ENCODE data around the gene MORN1. TPM values are rescaled to one million over a fixed set of nuclear protein-coding genes. Genes with fewer than 3 reads are reported as not detected.

Gene MORN1
- total and polyA plus RNA-seq, 10 of the 15 experiments (the other 5 are each of a cell fraction or from before 2014, with no cell fraction given): 0.76 to 7.9 (median 5.5) TPM

GRCh38 chr1:2330035-2330434, 61.3 kb downstream of the MORN1 start (continued):
- TF ChIP-seq ZBTB11 (CRISPR knock-in tag; IDR thresholded peaks at IDR 0.05): no peak
- no peak for TF ChIP-seq SRF (IDR thresholded peaks at IDR 0.05; ENCODE audit: low read depth in 2 of 2, low read length in 2 of 2)
- TF ChIP-seq WRNIP1 (IDR thresholded peaks at IDR 0.05; ENCODE audit: borderline replicate concordance, low read depth, low read length): no peak
- TF ChIP-seq HDAC2 (IDR thresholded peaks at IDR 0.05): no peak
- no peak for TF ChIP-seq TBL1XR1 (IDR thresholded peaks at IDR 0.05; ENCODE audit: low read depth, low read length)
- no peak for TF ChIP-seq EED (IDR thresholded peaks at IDR 0.05; ENCODE audit: low read depth)

GRCh38 chr1:2328676-2329455, 62.5 kb downstream of the MORN1 start:
- BruUV-seq (replicated peaks): no TSS peak
- H3K27me3 ChIP-seq (replicated peaks in 1 of 2; ENCODE audit: control insufficient read depth in 2 of 2, insufficient read depth in 2 of 2, low read length in 1 of 2): no peaks in the 10 kb centered on the region
- no peaks in the 10 kb centered on the region; the same call in 2 of the 3 replicates for H3K9me3 ChIP-seq (replicated peaks; ENCODE audit: control insufficient read depth, insufficient read depth, low read length)
- H3K4me1 ChIP-seq (ENCODE audit: control insufficient read depth, insufficient read depth, low read length): no peaks in the 10 kb centered on the region
- no peak overlapping the region for H3K4me2 ChIP-seq (ENCODE audit: control insufficient read depth, insufficient read depth)
- WGBS (ENCODE audit: insufficient coverage, insufficient replicate concordance, low lambda C conversion rate, missing lambda C conversion rate): 45% methylated on average over 24 of the region's 24 CpGs
- no peak for DNase-seq (ENCODE audit: low read depth, low spot score)
- intact Hi-C loops (cut with micrococcal nuclease; ENCODE audit: unreplicated experiment) (no loop called here), in situ Hi-C loops (cut with MboI) (no loop called here)
- ATAC-seq: no peak
- no peaks in the 10 kb centered on the region for H3K79me2 ChIP-seq (ENCODE audit: control insufficient read depth, insufficient read depth, low read length)
- H2AFZ ChIP-seq (ENCODE audit: control insufficient read depth, low read depth, low read length): no peak overlapping the region
- ChIA-PET CTCF (no interaction called here), POLR2A (no interaction called here), RAD21 (ENCODE audit: unreplicated experiment) (no interaction called here), SMC1A (ENCODE audit: uncharacterized antibody, unreplicated experiment) (no interaction called here)
- no peak overlapping the region for H3K27ac ChIP-seq (ENCODE audit: control insufficient read depth, insufficient read depth)
- no peak for FAIRE-seq
- H3K4me3 ChIP-seq: no peak overlapping the region
- H3K9ac ChIP-seq (ENCODE audit: control insufficient read depth, insufficient read depth, low read length): no peak overlapping the region
- TF ChIP-seq NBN (IDR thresholded peaks at IDR 0.05) (no peak), FOXM1 (IDR thresholded peaks at IDR 0.05; ENCODE audit: low read depth, low read length) (no peak), ZSCAN29 (IDR thresholded peaks at IDR 0.05) (no peak), MYB (IDR thresholded peaks at IDR 0.05; ENCODE audit: borderline replicate concordance, low read depth, low read length) (no peak), JUNB (IDR thresholded peaks at IDR 0.05) (no peak), NFYA (IDR thresholded peaks at IDR 0.05; ENCODE audit: borderline replicate concordance, low read depth, low read length) (no peak), PML (IDR thresholded peaks at IDR 0.05; ENCODE audit: low read length) (no peak), NFXL1 (IDR thresholded peaks at IDR 0.05; ENCODE audit: borderline replicate concordance) (no peak), NR2F1 (conservative IDR thresholded peaks at IDR 0.05) (no peak)
- TF ChIP-seq, protein P1, sequence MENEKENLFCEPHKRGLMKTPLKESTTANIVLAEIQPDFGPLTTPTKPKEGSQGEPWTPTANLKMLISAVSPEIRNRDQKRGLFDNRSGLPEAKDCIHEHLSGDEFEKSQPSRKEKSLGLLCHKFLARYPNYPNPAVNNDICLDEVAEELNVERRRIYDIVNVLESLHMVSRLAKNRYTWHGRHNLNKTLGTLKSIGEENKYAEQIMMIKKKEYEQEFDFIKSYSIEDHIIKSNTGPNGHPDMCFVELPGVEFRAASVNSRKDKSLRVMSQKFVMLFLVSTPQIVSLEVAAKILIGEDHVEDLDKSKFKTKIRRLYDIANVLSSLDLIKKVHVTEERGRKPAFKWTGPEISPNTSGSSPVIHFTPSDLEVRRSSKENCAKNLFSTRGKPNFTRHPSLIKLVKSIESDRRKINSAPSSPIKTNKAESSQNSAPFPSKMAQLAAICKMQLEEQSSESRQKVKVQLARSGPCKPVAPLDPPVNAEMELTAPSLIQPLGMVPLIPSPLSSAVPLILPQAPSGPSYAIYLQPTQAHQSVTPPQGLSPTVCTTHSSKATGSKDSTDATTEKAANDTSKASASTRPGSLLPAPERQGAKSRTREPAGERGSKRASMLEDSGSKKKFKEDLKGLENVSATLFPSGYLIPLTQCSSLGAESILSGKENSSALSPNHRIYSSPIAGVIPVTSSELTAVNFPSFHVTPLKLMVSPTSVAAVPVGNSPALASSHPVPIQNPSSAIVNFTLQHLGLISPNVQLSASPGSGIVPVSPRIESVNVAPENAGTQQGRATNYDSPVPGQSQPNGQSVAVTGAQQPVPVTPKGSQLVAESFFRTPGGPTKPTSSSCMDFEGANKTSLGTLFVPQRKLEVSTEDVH (IDR thresholded peaks at IDR 0.05; ENCODE audit: low read depth, partially characterized antibody): no peak
- no peaks in the 10 kb centered on the region for H4K20me1 ChIP-seq (ENCODE audit: control insufficient read depth, insufficient read depth)
- no peaks in the 10 kb centered on the region for H3K36me3 ChIP-seq (ENCODE audit: control insufficient read depth in 2 of 2, insufficient read depth in 2 of 2, low read length in 1 of 2)

All from GM12878 (cell line).